ELF-1 (cell line): ENCODE measurements around the gene TIMM17B.
"Not testable (repeated sequence)": the region's sequence is repeated elsewhere in the genome, so short reads cannot be mapped to it uniquely, and the experiment has no call there.

Source experiments
- DNase-seq: peaks from one replicate; pipeline ENCODE4 v3.0.0-alpha.2; 2016; ENCODE audit warnings: low read depth, low spot score

Gene TIMM17B

DNA sequence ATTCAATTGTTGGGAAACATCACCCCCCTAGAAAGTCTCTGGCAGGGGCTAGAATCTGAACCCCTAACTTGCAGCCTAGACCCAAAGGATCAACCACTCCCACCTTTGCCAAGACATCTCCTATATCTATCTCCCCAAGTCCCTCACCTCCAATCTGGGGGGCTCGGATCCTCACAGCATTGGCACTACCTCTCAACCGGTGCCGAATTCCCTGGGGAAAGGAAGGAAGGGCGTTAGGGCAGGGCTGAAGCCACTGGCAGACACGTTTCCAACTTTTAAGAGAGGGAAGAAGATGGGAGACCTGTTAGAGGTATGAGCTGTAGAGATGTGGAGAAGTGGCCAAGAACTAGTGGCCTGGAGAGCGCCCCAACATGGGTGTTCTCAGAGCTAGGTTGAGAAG lies 2.7 kb downstream of the TIMM17B start:
- no peak for DNase-seq

- DNase-seq, result no peak
Observed at GRCh38 chrX:48893556-48894348, 3.8 kb downstream of the TIMM17B start.

- no peak for DNase-seq
Observed at GRCh38 chrX:48892896-48893295, 4.7 kb downstream of the TIMM17B start.

DNA sequence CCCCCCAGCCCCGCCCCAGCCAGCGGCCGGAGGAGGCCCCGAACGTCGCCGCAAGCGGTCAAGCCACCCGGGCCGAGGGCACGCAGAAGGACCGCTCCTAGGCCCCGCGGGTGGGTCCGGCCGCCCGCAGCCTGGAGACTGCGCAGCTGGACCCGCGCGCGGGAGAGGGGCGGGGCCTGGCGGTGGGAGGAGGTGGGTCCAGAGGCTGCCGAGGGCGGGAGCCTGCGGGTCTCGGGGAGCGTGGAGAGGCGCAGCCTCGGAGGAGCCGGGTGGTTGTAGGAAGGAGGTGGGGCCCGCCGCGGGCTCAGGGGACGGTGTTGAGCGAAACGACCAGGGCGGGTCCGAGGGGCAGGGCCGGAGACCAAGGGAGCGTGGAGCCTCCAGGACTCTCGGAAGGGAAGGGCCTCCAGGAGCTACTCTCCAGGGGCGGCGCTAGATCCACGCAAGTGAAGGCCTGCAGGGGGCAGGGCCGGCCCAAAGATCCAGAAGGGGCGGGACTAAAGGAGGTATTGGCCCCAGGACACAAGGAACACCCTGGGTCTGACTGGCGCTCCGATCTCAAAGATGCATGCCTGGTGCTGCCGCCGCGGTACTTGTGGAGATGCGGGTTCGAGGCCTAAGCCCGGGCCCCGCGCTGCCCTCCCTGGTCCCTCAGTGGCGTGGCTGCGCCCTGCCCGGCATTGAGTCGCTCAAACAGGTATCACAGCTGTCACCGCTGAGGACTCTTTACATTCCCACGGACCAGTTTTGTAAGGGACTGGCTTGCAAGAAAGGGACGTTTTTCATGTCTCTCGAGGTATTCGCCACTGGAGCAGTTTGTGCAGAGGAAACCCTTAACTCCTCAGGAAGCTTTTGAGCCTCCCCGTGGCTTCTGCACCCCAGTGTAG lies 5.9 kb downstream of the TIMM17B start:
- peak; percentile 97 for DNase-seq

GRCh38 chrX:48890934-48891401 lies 6.6 kb downstream of the TIMM17B start:
- DNase-seq, result peak; percentile 31

- DNase-seq, result peak; percentile 56
Observed at GRCh38 chrX:48890296-48890925, 7.2 kb downstream of the TIMM17B start.

GRCh38 chrX:48886586-48886985 lies 11.0 kb downstream of the TIMM17B start:
- not testable (repeated sequence) for DNase-seq

GRCh38 chrX:48883729-48884128 lies 13.8 kb downstream of the TIMM17B start:
- DNase-seq, result peak; percentile 32

GRCh38 chrX:48876944-48877343 lies 20.6 kb downstream of the TIMM17B start:
- DNase-seq, result not testable (repeated sequence)

GRCh38 chrX:48872017-48872416 lies 25.6 kb downstream of the TIMM17B start:
- DNase-seq, result not testable (repeated sequence)

DNA sequence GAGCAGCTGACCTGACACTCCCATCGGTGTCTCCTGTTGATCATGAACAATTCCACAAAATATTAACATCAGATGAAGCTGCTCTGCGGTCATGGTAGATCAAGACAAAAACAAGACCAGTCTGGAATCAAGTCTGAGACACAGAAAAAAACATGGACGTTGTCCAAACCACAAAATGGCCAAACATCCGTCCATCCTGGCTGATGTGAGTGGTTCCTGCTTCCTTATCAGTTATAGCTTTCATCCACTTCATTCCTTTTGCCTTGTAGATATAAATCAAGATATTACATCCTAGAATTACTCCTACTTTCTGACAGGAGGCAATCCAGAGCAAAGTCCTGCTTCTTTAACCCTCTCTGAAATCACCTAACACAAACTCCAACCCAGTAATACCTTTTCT lies 33.4 kb downstream of the TIMM17B start:
- DNase-seq, result no peak

- peak; percentile 35 for DNase-seq
Observed at GRCh38 chrX:48854898-48855297, 42.7 kb downstream of the TIMM17B start.

- DNase-seq, result peak; percentile 25
Observed at GRCh38 chrX:48854121-48854804, 43.3 kb downstream of the TIMM17B start.

DNA sequence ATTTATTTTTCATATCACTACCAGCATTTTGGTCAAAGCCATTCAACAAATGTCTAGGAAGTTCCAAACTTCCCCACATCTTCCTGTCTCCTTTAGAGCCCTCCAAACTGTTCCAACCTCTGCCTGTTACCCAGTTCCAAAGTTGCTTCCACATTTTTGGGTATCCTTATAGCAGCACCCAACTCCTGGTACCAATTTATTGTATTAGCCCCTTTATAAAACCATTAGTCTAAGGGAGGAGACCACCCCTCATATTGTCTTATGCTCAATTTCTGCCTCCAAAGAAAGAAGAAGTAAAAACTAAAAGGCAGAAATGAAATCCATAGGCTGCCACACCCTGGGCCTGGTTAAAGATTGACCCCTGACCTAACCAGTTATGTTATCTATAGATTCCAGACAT lies 44.1 kb downstream of the TIMM17B start:
- not testable (repeated sequence) for DNase-seq

GRCh38 chrX:48852857-48853256 lies 44.7 kb downstream of the TIMM17B start:
- DNase-seq, result no peak

- no peak for DNase-seq
Observed at GRCh38 chrX:48848847-48849246, 48.7 kb downstream of the TIMM17B start.
